HG02943 (cell line): Measurements from ENCODE around the gene TBL2.
"Not testable (repeated sequence)": the region's sequence is repeated elsewhere in the genome, so short reads cannot be mapped to it uniquely, and the experiment has no call there.

ENCODE experiments used
- ATAC-seq: cut with Tn5 transposase; IDR thresholded peaks from one replicate; pipeline ENCODE4 v1.9.1; 2021; ENCODE audit warnings: mild to moderate bottlenecking, low read depth, moderate library complexity; ENCODE audit not compliant: unreplicated experiment

TBL2 gene

DNA sequence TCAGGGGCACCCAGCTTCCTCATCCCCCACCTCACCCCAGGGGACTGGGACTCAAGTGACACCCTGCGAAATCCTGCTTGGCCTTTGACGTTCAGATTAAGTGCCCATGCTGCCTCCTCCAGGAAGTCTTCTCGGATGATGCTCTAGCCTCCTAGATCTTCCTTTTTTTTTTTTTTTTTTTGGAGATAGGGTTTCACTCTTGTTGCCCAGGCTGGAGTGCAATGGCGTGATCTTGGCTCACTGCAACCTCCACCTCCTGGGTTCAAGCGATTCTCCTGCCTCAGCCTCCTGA, 29.3 kb upstream of the TBL2 start:
- ATAC-seq, result not testable (repeated sequence)

DNA sequence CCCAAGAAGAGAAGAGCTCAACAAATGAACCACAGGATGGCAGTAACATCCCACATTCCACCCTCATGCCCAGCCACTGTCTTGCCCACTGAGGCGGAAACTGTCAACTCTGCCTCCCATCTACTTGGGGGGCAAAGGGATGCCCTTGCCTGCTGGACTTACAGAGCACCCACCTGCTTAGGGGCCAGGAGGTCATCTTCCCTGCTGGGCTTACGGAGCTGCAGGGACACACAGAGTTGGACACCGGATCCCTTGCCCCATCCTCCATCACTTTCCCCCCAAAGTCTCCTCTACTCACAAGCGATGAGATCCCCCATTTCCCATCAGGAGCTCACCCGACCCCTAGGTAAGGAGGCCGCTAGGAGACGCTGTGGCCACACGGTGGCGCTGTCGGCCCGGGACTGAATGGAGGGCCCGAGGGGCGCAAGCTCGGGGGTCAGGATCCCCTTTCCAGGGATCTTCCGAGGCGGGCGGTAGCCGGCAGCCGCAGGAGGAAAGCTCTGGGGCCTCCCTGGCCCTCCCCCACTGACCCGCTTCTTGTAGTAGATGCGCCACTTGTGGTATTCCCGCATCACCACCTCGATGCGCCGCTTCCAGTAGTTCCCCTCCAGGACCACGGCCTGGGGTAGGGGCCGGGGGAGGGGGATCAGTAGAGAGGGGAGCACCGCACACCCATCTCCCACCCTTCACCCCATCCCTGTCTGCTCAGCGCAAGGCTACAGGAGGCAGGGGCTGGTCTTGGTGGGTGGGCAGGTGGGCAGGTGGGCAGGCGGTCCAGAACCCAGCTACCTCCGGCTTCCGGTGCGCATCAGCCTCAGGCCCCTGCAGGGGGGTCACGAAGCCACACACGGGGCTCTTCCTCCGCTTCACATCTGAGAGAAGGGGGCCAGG, 28.7 kb upstream of the TBL2 start:
- ATAC-seq, result no peak

DNA sequence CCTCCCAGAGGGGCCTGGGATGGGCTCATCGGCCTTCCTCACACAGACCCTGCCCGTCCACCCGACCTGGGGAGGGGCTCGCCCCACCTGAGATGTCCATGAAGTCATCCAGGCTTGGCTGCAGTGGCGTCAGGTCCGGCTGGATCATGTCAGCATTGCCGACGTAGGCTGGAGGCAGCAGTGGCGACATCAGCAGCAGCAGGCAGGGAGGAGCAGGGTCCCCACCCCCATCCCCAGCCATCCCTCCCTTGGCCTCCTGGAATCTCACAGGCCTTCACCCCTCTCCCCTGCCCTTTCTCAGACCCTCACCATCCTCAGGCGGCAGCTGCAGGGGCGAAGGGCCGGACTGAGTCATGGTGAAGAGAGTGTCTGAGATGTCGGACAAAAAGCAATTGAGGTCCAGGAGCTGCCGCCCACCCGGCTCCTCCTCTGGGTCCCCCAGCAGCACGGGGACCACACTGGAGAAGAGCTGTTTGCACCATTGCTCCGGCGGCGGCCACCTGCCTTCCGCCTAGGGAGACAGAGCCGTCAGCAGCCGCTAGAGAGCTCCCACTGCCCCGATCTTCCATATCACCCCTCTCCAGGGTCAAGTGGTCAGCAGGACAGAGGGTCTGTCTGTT, 27.3 kb upstream of the TBL2 start:
- no peak for ATAC-seq

DNA sequence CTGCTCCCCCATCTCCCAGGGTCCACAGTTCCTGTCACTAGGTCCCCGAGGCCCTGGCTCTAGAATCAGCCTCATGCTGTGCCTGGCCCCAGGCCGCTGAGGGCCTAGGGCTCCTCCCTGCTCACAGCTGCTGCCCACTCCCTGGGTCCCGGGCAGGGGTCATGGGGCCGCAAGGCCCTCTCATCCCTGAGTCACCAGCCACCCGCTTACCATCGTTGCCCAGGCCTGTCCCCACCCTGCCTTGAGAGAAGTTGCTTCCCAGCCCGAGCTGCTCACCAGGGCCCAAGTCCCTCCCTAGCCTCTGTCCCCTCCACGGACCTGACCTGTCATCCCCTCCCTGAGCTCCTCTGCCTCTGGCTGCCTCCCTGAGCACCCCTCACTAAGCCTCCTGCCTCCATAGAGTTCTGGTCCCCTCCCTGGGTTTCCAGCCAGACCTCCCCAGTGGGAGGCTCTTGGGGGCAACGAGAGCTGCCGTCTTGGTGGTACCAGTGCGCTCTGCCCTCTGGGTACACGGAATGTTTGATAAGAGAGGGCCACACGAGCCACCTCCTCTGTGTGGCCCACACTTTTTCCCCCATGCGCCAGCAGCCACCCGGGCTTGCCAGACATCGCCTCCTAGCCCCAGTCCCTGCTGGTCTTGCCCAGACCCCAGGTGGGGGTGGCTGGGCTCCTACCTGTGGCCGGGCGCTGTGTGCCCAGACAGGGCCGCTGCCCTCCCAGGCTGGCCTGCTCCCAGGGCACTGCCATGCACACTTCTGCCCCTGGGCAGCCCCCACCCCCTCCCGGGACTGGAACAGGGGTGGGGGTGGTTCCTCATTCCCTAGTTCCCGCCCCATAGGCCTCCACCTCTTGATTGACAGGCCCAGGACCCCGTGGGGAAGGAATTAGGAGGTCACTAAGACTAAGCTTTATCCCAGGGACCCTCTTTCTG, 24.6 kb upstream of the TBL2 start:
- ATAC-seq, result no peak

DNA sequence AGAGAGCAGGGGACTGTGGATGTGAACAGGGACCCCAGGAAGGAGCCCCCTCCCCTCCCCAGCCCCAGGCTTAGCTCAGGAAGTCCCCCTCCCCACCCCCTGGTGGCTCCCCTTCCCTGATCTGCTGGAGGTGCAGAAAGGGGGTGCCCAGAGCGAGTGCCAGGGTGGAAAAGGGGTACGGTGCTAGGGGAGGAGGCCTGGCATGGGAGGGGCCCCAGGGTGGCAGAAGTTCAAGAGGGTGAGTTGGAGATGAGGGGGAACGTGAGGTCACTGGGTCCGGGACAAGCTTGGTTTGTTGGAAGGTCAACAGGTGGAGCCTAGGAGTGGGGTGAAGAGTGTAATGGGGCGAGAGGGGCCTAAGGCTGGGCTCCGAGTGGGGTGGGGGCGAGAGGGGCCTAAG, 21.5 kb upstream of the TBL2 start:
- no peak for ATAC-seq

DNA sequence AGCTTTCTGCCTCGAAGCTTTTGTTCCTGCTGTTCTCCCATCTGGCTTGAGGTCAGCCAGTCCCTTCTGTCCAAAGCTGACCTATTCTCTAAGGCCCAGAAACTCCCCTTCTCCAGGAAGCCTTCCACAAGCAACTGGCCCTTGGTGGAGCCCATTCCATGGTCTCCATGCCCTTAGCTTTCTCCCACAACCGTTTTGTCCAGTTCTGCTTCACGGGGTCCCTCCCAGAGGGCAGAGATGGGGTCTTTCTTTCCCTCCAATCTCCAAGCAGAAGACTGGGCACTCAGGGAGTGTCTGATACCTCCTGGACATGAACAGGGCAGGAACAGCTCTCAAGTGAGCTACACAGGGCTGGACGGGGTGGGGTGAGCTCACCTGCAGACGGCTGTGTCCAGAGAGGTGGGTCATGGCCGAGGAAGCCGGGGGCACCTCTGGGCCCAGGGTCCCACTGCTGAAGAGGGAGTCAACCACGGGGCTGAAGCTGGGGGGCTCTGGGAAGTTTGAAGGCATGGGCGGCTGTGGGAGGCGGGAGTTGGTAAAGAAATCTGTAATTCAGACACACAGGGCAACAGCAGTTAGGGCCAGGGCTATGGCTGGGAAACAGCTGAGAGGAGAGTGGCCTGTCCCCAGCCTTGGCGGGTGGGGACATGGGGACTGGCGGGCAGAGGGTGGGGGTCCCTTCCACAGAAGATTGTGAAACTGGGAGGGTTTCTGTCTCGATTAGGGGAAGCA, 20.9 kb upstream of the TBL2 start:
- no peak for ATAC-seq

DNA sequence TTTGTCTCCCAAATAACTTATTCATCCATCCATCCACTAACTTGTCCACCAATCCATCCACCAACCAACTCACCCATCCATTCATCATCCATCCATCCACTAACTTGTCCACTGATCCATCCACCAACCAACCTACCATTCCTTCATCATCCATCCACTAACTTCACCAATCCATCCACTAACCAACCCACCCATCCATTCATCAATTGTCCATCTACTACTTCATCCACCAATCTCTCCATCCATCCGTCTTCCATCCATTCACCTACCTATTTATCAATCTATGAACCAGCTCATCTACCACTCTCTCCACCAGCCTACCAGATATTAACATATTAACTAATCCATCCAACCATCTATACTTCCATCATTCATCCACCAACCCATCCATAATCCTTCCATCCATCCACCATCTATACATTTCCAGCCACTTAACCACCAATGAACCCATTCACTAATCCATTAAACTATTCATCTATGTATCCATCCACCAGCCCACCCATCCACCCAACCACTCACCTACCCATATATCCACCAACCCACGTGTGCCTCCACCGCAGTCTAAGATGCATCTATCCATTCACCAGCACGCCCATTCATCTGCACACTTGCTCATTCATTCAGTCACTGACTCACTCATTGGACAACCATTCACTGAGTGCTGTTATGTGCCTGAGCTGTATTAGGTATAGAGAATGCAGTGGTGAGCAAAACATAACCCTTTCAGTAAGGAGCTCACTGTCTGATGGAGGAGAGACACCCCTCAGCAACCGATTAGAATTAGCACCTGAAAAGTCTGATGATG, 19.8 kb upstream of the TBL2 start:
- ATAC-seq, result no peak

DNA sequence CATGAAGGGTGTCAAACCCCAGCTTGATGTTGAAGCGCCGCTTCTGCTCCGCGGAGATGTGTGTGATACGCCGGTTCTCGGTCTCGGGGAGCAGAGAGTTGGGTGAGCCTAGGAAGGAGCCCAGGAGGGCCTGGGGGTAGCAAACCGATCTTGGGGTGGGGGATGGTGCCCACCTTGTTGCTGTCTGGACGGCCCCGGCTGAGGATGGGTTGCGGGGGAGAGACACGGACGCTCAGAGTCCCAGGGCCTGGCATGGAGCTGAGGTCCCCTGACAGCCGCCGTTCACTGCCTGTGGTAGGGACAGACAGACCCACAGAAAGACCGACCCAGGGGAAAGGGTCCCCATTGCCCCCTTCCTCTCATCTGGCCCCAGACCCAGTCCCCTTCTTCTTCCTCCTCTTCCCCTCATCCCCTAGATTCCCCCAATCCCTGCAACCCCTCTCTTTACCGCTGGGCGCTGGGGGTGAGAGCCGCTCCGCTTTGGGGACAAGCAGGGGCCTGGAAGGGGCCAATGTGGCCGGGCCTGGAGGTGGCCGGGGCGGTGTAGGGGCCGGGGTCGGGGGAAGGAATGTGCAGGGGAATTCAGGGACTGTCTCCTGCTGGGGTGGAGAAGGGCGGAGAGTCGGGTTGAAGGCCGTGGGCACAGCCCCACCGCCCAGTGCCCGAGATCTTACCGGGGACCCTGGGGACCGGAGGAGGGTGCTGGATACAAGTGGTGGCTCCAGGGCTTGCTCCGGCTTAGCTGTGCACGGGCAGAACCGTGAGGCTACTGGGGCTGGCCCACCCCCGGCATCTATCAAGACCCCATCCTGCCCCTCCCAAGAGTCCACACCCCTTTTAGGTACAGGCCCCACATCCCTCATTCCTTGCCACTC, 18.0 kb upstream of the TBL2 start:
- ATAC-seq, result no peak

DNA sequence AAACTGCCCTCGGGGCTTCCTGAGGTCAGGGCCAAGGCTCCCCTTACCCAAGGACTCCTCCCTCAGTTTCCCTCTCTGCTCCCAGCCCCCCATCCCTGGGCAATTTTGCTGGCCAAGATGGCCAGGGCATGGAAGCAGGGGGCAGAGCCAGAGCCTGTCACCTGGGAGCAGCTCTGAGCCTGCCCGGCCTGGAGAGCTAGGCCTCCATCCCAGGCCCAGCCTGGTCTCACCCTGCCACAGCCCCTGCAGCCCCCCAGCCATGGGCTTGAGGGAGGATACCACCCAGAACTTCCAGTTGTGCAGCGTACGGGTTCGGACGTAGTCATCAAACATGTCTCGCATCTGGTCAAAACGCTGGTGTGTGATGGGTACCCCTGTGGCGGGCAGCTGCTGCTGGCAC, 17.0 kb upstream of the TBL2 start:
- no peak for ATAC-seq

DNA sequence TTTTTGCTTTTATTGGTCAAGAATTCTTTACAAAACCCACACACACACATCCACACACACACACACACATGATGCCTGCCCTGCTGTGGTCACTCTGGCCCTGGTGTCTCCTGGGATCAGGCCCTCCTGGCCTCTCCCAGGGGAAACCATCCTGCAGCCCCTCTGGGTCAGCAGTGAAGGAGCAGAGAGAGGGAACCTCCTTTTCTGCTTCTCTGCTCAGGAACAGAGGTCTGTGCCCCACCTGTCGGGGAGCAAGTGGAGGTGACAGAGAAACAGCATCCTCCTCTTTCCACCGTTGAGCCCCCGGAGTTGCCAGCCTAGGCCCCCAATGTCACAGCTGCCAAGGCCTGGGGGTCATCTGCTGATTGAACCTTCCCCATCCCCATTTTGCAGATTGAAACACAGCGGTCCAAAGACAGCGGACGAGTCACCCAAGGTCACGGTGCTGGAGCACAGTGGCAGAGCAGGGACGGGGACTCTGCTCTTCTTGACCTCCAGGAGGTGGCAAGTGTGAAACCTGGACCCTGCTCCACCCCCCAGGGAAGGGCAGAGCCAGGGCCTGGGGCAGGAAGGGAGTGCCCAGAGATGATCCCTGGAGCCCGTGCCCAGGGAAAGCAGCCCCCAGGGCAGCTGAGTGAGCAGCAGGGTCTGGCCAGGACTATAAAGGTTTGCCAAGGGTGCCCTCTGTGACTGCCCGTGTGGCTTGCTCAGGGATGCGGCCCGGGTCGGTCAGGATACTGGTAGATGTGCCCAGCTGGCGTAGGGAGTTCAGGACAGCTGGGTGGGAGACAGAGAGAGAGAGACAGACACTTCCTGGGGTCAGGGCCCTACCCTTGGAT, 15.0 kb upstream of the TBL2 start:
- no peak for ATAC-seq

DNA sequence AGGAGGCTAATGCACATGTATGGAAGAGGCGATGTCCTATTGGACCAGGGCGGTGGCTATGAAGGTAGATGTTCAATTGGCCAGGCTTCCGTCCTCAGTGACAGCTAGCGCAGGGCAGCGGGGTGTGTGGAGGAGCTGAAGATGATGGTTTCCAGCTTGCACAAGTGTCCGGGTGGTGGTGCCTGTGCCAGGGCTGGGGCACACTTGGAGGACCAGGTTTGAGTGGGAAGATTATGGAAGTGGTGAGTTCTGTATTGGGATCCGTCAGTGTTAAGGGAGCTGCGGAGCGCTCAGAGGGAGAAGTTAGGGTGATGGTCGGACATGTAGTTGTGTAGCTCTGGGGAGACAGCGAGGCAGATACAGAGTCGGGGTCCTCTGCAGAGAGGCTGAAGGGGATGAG, 8.5 kb upstream of the TBL2 start:
- ATAC-seq, result no peak

DNA sequence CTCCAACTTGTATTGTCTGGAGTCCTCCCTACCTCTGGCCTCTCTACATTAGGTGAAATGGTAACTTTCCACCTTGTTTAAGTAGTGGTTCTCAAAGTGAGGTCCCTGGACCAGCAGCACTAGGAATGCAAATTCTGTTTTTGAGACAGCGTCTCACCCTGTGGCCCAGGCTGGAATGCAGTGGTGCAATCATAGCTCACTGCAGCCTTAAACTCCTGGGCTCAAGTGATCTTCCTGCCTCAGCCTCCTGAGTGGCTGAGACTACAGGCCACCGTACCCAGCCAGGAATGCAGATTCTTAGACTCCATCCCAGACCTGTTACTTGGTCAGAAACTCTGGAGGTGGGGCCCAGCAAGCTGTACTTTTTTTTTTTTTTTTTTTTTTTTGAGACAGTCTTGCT, 6.8 kb upstream of the TBL2 start:
- ATAC-seq, result no peak

DNA sequence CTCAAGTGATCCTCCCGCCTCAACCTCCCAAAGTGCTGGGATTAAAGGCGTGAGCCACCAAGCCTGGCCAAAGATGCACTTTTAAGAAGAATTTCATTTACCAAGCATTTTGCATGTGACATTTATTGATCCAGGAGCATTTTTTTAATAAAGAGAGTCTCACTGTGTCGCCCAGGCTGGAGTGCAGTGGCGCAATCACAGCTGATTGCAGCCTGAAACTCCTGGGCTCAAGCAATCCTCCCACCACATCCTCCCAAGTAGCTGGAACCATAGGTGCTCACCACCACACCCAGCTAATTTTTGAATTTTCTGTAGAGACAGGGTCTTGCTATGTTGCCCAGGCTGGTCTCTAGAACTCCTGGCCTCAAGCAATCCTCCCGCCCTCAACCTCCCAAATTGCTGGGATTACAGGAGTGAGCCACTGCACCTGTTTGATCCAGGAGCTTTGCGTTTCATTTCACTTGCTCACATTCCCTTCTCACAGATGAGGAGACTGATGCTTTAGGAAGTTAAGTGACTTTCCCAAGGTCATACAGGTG, 4.4 kb upstream of the TBL2 start:
- ATAC-seq, result no peak

DNA sequence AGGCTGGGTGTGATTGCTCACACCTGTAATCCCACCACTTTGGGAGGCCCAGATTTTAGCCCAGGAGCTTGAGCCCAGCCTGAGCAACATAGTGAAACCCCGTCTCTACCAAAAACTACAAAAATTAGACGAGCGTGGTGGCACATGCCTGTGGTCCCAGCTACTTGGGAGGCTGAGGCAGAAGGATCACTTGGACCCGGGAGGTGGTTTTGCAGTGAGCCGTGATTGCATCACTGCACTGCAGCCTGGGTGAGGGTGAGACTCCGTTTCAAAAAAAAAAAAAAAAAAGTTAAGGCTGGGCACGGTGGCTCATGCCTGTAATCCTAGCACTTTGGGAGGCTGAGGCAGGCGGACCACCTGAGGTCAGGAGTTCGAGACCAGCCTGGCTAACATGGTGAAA, 2.6 kb upstream of the TBL2 start:
- ATAC-seq, result not testable (repeated sequence)

DNA sequence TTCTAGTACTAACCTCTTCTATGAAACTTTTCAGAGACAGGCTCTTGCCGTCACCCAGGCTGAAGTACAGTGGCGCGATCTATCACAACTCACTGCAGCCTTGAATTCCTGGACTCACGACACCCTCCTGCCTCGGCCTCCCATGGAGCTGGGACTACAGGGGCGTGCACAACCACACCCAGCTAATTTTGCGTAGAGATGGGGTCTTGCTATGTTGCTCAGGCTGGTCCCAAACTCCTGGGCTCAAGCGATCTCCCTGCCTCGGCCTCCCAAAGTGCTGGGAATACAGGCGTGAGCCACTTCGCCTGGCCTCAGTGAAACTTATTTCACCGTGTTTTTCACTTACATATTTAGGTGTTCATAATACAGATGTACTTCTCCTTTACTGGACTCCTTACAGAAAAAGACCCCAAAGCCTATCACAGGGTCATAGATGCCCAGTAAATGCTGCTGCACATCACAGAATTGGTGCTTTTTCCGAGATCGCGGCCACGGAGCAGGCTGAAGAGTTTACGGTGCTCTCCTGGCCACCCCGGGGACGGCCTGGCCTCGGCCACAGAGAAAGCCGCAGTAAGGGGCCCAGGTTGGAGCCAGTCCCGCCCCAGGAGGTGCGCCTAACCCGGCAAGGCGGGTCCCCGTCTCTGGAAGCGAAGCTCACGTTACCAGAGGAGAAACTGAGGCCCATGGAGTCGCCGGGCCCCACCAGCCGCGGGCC, 595 bp downstream of the TBL2 start:
- ATAC-seq, result no peak

DNA sequence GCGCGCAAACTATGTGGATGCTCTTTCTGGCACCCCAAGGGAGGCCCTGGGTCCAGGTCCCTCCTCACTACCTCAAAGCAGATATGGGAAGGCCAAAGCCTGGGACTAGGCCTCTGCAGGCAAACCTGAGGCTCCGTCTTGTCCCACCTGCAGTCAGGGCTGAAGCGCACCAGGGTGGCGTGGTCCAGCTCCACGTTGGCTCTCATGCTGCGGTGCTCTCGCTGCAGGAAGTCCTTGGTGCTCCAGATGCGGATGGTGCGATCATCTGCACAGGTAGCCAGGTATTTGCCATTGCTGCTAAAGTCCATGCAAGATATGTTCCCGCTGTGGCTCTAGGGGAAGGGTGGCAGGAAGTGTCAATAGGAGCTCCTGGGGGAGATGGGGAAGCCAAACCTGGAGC, 4.6 kb downstream of the TBL2 start:
- ATAC-seq, result no peak

DNA sequence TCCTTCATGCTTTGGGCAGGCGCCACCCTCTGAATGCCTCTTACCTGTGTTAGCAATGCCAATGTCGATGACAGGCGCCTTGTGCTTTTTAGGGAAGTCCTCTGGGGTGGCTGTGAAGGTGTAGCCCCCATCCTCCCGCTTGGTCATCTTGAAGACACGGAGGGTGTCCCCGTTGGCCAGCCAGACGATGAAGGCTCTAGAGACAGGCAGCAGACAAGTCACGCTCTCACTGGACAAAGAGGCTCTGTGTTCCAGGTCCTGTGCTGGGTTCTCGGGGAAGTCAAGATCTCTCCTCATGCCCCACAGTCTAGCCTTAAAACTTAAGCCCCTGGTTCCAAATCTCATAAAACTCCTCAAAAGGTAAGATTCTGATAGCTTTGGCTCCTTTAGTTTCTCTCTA, 5.1 kb downstream of the TBL2 start:
- ATAC-seq, result no peak
